A673 (cell line): Measurements from ENCODE around the gene PHC2. TPM values are rescaled to one million over a fixed set of nuclear protein-coding genes. Genes with fewer than 3 reads are reported as not detected.
A peak's percentile ranks its signal among the peaks of the same experiment; 100 is the strongest.

ENCODE experiments used
- BruUV-seq: library from RNA; stranded (reverse); fragments of 400-500 nt; replicated peaks from 2 replicates; lab custom pipeline; 2021; lab: Mats Ljungman, UMichigan
- CTCF ChIA-PET: fragments of 300-600 bp; sonication (Branson Sonifier 250); formaldehyde crosslinking; loops from one replicate; lab custom pipeline; 2022; ENCODE audit warnings: antibody characterized with exemption; lab: Charles Lee
- POLR2A ChIA-PET: fragments of 300-600 bp; sonication (Branson Sonifier 250); formaldehyde crosslinking; loops from one replicate; lab custom pipeline; 2022; ENCODE audit warnings: antibody characterized with exemption; ENCODE audit not compliant: low non-redundant PET; lab: Charles Lee
- DNase-seq: peaks from one replicate; pipeline ENCODE4 v3.0.0-alpha.2; 2015; ENCODE audit warnings: low spot score
- H3K27ac ChIP-seq: fragments of 200-600 bp; sonication (generic); 2 replicates; pipeline ENCODE4 v1.5.1; 2016; ENCODE audit warnings: mixed run types, low read depth, mild to moderate bottlenecking, mixed read lengths, antibody characterized with exemption, low read length; ENCODE audit not compliant: poor library complexity, severe bottlenecking
- H3K27me3 ChIP-seq: fragments of 200-600 bp; sonication (generic); replicated peaks from 2 replicates; pipeline ENCODE4 v1.6.1; 2017; ENCODE audit warnings: mixed run types, low read depth, mild to moderate bottlenecking, mixed read lengths, antibody characterized with exemption, low read length; ENCODE audit not compliant: insufficient read depth, poor library complexity
- H3K36me3 ChIP-seq: fragments of 200-600 bp; sonication (generic); 2 replicates; pipeline ENCODE4 v1.6.1; 2016; ENCODE audit warnings: mixed run types, mild to moderate bottlenecking, mixed read lengths, antibody characterized with exemption, low read length; ENCODE audit not compliant: insufficient read depth, poor library complexity, severe bottlenecking
- H3K4me1 ChIP-seq: fragments of 200-600 bp; sonication (generic); 2 replicates; pipeline ENCODE4 v1.6.1; 2017; ENCODE audit warnings: mixed run types, mild to moderate bottlenecking, mixed read lengths, antibody characterized with exemption, low read length; ENCODE audit not compliant: insufficient read depth, poor library complexity, severe bottlenecking
- H3K4me3 ChIP-seq: fragments of 200-600 bp; sonication (generic); 2 replicates; pipeline ENCODE4 v1.5.1; 2016; ENCODE audit warnings: low read depth, mixed run types, mild to moderate bottlenecking, mixed read lengths, low read length; ENCODE audit not compliant: poor library complexity, severe bottlenecking
- H3K9me3 ChIP-seq: fragments of 200-600 bp; sonication (generic); 2 replicates; pipeline ENCODE4 v1.6.1; 2016; ENCODE audit warnings: mixed run types, low read depth, mild to moderate bottlenecking, mixed read lengths, antibody characterized with exemption, low read length; ENCODE audit not compliant: poor library complexity, severe bottlenecking
- CTCF ChIP-seq: fragments of 300-800, 200-600 bp; sonication (generic); conservative IDR thresholded peaks from 2 replicates; pipeline ENCODE4 v1.5.1; 2017; ENCODE audit warnings: low read depth, mild to moderate bottlenecking, antibody characterized with exemption, low read length, moderate library complexity, mixed read lengths
- EZH2 ChIP-seq: fragments of 200-600 bp; sonication (generic); IDR thresholded peaks from 2 replicates; pipeline ENCODE4 v1.6.1; 2017; ENCODE audit warnings: borderline replicate concordance, low read depth, mild to moderate bottlenecking, mixed read lengths, antibody characterized with exemption, low read length; ENCODE audit not compliant: poor library complexity, severe bottlenecking
- intact Hi-C: fragments of 100-400 bp; cut with micrococcal nuclease; formaldehyde crosslinking; loops from one replicate; pipeline ENCODE4 v1.10.0; 2022; ENCODE audit not compliant: unreplicated experiment
- total RNA-seq: library from RNA; stranded (reverse); gene quantifications from 2 replicates; pipeline ENCODE4 v1.2.3, GENCODE V29; 2021

Gene PHC2
- total RNA-seq, 1 experiment from 2014 or later: 136 TPM

- no peak for TF ChIP-seq CTCF
- TF ChIP-seq EZH2: no peak
- CTCF ChIA-PET: no interaction called here
- Histone ChIP-seq H3K27ac (no peak overlapping the region), H3K4me1 (peaks cover 33% of the 10 kb centered on the region), H3K27me3 (no peaks in the 10 kb centered on the region), H3K36me3 (no peaks in the 10 kb centered on the region), H3K4me3 (no peak overlapping the region), H3K9me3 (no peaks in the 10 kb centered on the region)
- intact Hi-C loops: no loop called here
- no TSS peak for BruUV-seq
- POLR2A ChIA-PET: no interaction called here
- DNase-seq: no peak
Observed at GRCh38 chr1:33393524-33393923, 37.4 kb downstream of the PHC2 start.

GRCh38 chr1:33392639-33393038 is 38.3 kb downstream of the PHC2 start:
- TF ChIP-seq EZH2: no peak
- TF ChIP-seq CTCF: no peak
- H3K4me1 ChIP-seq: peaks cover 24% of the 10 kb centered on the region
- ChIA-PET CTCF (no interaction called here), POLR2A (no interaction called here)
- H3K27me3 ChIP-seq: no peaks in the 10 kb centered on the region
- H3K27ac ChIP-seq: no peak overlapping the region
- no TSS peak for BruUV-seq
- H3K36me3 ChIP-seq: no peaks in the 10 kb centered on the region
- intact Hi-C loops: no loop called here
- peak; percentile 79 for DNase-seq
- H3K4me3 ChIP-seq: no peak overlapping the region
- no peaks in the 10 kb centered on the region for H3K9me3 ChIP-seq

- H3K9me3 ChIP-seq: no peaks in the 10 kb centered on the region
- CTCF ChIA-PET: interaction anchor here (0.6 kb wide), 1 partner anchor 17 kb away, joined by 3 read pairs; no protein-coding TSS in a partner anchor
- POLR2A ChIA-PET: no interaction called here
Observed at GRCh38 chr1:33392206-33392605, 38.7 kb downstream of the PHC2 start.

More at GRCh38 chr1:33392206-33392605, 38.7 kb downstream of the PHC2 start:
- no peak for DNase-seq
- Histone ChIP-seq H3K27ac (no peak overlapping the region), H3K4me3 (no peak overlapping the region), H3K4me1 (peaks cover 22% of the 10 kb centered on the region), H3K27me3 (no peaks in the 10 kb centered on the region), H3K36me3 (no peaks in the 10 kb centered on the region)
- BruUV-seq: no TSS peak
- TF ChIP-seq CTCF: no peak
- no peak for TF ChIP-seq EZH2
- intact Hi-C loops: no loop called here
